Activated CD8-positive, alpha-beta memory T cell treated with anti-CD3 and anti-CD28 coated beads for 4 hours (primary cell): ENCODE results near the gene ITM2B.

ENCODE experiments used
- DNase-seq, 2 donors: peaks; one replicate each; pipeline ENCODE4 v3.0.0-alpha.2; 2020; ENCODE audit warnings: low read depth in 2 of 2

Gene ITM2B

DNA sequence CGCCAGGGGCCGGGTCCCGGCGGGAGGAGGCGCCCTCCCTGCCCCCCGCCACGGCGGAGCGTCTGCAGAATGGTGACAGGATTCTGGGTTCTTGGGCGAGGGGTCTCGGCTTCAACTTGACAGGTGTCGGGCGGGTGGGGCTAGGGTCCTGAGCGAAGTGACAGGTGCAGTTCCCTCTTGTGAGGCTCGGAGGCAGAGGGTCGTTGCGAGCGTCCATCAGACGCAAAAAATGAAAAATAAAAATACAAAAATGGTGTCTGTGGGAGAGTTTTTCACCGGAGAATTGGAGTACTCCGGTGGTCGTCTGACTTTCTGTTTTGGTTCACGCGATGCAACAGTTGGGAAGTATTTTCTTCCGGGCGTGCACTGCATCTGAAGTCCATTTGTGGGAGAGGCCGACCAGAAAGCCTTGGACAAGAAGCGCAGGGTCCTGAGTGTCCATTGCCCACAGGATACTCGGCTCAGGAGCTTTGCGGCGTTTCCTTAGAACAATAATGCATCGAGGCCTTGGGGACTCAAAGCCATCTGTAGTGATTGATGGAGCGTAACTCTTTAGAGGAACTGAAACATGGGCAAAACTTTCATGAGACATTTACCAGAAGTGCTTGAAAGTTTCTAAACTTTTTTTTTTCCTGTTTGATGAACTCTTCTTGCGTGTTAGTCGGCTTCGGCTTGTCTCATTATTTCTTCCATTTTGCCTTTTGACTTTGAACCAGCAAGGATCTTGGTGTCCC is 71.3 kb downstream of the ITM2B start:
- no peak for DNase-seq

DNA sequence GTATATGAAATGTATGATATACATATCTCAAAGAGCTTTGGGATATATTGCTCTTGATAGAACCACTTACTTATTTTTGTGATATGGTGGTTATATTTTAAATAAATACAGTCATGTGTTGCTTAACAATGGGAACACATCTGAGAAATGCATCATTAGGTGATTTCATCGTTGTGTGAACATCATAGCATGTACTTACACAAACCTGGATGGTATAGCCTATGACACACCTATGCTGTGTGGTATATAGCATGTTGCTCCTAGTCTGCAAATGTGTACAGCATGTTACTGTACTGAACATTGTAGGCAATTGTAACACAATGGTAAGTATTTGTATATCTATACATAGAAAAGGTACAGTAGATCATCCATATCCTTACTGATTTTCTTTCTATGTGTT is 78.2 kb downstream of the ITM2B start:
- DNase-seq, result no peak

DNA sequence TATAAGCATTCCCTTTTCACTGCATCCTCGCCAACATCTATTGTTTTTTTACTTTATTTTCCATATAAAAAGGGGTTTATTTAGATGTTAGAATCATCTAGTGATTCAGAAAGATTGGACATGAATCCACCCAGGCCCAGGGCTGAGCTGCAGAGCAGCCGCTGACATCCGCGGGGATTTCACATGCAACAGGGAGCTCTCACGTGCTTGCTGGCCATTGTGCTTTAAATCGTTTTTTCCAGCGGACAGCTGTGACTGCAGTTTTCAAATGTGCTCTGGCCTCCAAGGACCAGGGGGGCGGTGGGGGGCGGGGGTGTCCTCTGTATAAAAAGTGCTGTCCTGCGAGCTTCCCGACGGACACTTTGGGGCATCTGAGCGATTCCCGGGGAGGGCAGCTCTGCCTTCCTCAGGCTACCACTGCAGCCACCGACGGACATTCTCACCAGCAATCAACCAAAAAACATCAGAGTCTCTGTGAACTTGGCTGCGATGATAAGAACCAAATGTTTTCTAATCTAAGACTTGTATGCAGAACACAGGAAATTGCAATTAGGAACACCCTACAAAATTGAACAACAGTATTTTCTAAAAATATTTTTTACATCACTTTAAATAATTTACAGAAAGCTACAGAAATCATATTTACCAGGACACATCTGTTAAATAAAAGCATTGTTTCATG is 83.1 kb downstream of the ITM2B start:
- DNase-seq, result no peak

DNA sequence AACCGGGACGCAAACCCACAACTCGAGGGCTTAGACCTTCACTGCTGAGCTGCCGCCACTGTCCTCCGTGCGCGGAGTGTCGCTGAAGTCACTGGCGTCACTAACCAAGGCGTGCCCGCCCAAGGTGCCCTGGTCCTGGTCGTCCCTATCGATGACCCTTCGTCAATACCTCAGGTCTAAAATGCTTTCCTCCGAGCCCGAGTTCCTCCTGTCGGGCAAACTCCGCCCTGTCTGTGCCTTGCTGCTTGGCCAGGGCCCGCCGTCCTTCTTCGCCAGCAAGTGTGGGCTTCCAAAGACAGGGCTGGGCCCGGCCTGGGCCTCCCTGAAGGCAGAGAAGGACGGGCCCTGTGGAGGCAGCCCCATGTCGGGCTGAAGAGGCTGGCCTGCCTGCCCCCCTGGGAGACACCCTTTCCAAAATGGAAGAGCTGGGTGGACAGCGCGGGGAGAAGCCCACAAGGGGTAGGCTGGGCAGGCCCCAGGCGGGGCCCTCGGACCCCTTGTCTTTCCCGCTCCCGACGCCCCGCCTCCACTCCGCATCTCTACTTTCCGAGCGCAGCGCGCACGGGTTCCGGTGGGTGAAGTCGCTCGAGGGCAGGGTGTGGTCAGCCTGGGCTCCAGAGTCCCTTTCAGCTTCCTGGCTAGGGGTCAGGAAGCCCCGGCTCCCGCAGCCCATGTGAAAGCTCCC is 84.0 kb downstream of the ITM2B start:
- DNase-seq, result no peak

DNA sequence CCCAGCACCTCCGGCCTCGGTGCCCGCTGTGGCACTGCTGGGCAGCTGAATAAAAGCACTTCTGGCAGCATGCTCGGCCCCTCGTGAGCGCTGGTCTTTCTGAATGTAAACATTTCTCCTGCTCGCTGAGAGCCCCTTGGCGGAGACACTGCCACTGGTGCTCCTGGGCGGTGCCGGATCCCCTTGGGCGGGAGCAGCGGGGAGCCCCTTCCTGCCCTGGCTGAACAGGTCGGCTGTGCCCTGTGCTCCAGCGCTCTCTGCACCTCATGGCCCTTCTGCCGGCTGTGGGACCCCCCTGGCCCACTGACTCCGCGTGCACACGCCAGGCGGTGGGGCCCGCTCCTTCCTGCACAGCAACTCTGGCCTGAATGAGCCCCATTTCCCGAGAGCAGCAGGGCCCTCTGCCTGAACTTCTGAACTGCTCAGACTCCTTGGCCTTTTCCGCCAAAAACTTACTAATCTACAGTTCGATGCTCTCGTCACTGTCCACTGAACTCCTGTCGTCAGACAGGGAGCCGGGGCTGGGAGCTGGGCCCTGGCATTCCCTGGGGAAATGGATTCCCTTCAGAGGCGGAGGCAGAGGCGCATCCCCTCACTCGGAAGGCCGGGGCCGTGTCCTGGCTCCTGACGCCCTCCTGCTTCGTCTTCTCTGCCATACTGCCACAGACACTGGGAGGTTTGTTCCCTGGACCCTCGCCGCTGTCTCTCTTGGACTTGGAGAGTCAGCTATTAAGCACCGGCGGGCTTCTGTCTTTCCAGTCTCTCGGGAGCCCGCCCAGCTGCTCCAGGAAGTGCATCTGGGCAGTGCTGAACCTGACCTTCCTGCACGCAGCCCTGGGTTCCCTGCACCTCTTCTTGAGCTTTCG is 84.7 kb downstream of the ITM2B start:
- no peak for DNase-seq

DNA sequence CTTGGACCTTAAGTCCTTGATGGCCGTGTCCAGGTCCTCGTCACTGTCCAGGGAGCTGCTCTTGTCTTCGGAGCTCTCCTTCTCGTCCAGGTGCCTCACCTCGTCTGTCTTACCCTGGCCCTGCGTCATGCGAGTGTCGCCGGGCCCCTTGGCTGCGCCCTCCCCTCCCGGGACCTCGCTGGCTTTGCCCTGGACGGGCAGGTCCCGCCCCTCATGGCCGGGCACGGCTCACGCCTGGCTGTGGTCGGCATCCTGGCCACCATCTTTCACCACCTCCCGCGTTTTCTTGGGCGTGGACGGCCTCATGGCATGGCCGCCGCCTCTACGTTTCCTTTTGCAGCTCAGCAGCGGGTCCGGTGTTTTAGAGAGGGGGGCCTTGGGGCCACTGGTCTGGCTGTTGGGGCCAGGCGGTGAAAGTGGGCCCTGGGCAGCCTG is 85.4 kb downstream of the ITM2B start:
- DNase-seq, result no peak

DNA sequence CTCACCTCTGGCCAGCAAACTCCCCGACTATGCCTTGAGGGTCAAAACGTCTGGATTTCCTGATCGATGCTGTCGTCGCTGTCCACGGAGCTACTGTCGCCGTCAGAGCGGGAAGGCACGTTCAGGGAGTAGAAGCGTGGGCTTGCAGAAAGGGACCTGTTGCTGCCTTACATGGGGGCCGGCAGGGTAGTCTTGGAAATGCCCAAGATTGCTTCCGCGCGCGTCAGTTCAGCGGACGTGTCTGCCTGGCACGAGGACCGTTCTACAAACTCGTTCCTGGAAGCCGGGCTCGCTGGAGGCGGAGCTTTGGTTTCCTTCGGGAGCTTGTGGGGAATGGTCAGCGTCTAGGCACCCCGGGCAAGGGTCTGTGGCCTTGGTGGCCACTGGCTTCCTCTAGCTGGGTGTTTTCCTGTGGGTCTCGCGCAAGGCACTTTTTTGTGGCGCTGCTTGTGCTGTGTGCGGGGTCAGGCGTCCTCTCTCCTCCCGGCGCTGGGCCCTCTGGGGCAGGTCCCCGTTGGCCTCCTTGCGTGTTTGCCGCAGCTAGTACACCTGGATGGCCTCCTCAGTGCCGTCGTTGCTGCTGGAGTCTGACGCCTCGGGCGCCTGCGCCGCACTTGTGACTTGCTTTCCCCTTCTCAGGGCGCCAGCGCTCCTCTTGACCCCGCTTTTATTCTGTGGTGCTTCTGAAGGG is 86.0 kb downstream of the ITM2B start:
- DNase-seq, result no peak
